Activated T-helper 1 cell treated with anti-CD3 and anti-CD28 coated beads, Interleukin-2, amount 50 U/mL, for 16 hours (primary cell): ENCODE results near the gene RAB3A.
"Not testable (repeated sequence)": the region's sequence is repeated elsewhere in the genome, so short reads cannot be mapped to it uniquely, and the experiment has no call there.

Experiments
- DNase-seq, 2 donors: peaks; one replicate each; pipeline ENCODE4 v3.0.0-alpha.2; 2020; ENCODE audit warnings: low read depth in 1 of 2, low spot score in 1 of 2

The RAB3A gene

GRCh38 chr19:18171605-18172327 is 32.1 kb downstream of the RAB3A start:
- no peak for DNase-seq

DNA sequence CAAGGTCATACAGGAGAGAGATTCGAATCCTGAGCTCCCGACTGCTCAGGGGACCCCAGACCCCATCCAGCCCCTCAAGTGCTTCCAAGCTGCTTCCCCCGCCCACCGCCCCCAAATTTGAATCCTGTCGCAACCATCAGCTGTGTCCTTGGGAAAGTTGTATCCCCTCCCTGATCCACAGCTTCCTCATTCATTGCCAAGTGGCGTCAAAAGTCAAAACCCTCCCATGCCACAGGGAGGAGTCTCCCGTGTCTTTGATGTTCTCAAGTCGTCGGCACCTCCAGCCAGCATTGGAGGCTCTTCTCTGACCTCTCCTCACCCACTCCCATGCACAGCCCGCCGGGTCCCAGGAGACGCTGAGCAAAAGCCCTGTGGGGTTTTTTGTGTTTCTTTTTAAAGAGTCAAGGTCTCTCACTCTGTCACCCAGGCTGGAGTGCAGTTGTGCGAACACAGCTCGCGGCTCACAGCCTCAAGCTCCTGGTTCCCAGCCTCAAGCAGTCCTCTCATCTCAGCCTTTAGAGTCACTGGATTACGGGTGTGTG is 33.1 kb downstream of the RAB3A start:
- no peak for DNase-seq

- DNase-seq, result no peak
These were observed 35.0 kb downstream of the RAB3A start for GRCh38 chr19:18168673-18169381.

DNA sequence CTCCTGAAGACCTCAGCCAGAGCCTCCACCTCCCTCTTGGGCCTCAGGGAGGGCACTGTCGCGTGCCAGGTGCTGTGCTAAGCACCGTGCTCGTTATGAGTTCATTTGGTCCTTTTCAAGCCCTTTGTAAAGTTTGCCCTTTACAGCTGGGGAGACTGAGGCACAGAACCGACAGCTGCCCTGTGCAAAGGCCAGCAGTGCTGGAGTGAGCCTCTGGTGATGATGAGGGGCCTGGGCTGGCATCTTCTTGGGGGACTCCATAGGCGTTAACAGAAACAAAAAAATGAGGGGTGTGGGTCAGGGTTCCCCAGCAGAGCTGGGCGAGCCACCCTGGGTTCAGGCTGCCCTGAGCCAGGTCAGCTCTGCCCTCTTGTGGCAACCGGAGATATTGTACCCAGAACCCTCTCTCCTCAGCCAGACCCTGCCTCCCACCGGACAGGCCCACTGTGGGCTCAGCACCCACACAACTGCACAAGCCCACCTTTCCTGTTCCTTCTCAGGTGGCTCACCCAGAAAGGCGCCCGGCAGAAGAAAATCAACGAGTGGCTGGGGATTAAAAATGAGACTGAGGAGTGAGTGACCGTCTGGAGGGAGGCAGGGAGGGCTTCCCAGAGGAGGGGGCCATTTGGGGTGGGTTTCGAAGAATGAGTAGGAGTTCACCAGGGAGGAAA is 35.7 kb downstream of the RAB3A start:
- peak in 1 of 2 donors; percentile 38 for DNase-seq

DNA sequence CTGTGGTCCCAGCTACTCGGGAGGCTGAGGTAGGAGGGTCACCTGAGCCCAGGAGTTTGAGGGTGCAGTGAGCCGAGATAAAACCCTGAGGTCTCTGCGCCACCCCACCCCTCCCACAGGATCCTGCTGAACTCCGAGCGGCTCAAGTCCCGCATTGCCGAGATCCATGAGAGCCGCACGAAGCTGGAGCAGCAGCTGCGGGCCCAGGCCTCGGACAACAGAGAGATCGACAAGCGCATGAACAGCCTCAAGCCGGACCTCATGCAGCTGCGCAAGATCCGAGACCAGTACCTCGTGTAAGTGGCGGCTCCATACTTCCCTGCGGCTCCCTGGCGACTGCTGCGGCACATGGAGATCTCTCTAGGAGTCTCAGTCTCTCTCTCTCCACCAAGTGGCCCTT is 36.8 kb downstream of the RAB3A start:
- DNase-seq, result no peak

- no peak for DNase-seq
These were observed 37.9 kb downstream of the RAB3A start for GRCh38 chr19:18165794-18166544.

DNA sequence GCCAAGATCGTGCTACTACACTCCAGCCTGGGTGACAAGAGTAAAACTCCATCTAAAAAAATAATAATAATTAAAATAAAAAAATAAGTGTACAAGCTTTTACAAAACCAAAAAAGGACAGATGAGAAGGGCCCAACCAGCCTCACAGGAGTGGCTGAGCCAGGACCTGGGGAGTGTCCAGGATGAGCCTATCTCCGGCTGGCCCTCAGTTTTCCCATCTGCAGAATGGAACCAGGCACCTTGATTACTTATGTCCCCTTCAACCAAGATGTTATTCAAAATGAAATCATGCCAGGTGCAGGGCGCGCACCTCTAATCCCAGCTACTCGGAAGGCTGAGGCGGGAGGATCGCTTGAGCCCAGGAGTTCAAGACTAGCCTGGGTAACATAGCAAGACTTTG is 39.8 kb downstream of the RAB3A start:
- no peak for DNase-seq

DNA sequence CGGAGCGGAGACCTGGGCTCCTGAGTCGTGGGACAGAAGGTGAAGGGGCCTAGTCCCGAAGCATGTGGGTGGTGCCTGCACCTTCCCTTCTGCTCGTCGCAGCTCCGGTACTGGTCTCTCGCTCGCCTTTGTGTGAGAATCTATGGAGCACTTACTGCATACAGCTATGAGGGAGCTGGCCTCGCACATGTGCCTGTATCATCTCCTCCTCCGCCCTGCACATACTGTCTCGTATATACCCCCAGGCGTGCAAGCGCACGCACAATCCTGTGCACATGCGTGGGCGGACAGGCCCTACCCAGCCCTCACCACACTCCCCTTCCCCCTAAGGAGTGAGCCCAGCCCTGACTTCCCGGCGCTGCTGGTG is 42.2 kb downstream of the RAB3A start:
- DNase-seq, result no peak

GRCh38 chr19:18160971-18161635 is 42.7 kb downstream of the RAB3A start:
- peak; percentile 71 to 77 for DNase-seq

DNA sequence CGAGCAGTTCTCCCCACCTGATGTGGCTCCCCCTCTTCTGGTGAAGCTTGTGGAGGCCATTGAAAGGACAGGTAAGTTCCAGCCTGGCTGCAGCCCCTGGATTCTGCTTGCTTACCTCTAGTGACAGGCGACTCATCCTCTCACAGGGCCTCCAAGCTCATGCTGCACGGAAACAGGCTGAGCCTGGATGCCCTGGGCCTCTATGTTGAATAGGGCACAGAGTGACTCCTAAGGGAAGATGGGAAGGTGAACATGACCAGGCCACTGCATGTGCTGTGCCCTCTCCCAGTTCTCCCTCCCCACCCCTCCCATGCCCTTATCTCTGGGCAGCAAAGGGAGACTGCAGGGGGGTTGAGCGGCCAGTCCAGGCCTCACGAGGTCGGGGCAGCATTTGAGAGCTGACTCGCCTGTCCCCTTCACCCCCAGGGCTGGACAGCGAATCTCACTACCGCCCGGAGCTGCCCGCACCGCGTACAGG is 43.3 kb downstream of the RAB3A start:
- DNase-seq, result no peak

DNA sequence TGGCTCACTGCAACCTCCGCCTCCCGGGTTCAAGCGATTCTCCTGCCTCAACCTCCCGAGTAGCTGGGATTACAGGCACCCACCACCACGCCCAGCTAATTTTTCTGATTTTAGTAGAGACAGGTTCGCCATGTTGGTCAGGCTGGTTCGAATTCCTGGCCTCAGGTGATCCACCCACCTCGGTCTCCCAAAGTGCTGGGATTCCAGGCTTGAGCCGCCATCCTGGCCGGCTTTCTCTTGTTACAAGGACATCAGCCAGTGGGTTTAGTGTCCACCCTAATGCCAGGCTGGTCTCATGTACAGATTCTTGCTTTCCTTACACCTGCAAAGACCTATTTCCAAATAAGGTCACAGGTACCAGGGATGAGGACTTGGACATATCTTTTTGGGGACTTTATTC is 44.0 kb downstream of the RAB3A start:
- DNase-seq, result no peak

- not testable (repeated sequence) for DNase-seq
These were observed 44.7 kb downstream of the RAB3A start for GRCh38 chr19:18159059-18159616.

- no peak for DNase-seq
These were observed 45.4 kb downstream of the RAB3A start for GRCh38 chr19:18158467-18158866.

- no peak for DNase-seq
These were observed 46.3 kb downstream of the RAB3A start for GRCh38 chr19:18157465-18158063.

GRCh38 chr19:18156841-18157464 is 46.9 kb downstream of the RAB3A start:
- DNase-seq, result no peak

DNA sequence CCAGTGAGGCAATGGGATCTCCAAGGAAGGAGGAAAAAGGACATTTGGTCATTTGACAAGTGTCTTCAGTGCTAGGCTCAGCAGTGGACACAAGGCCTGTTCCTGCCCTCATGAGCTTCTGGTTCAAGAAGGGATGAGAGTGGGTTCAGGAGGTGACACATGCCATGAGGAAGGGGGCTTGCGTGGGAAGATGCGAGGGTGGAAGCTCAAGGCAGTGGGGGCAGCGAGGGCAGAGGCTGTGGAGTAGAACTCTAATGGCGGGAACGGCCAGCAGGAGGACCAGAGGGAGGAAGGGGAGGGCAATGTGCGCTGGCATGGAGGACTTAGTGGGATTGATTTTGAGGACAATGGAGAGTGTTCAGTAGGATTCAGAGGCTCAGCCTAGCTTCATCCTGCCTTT is 47.6 kb downstream of the RAB3A start:
- DNase-seq, result no peak

DNA sequence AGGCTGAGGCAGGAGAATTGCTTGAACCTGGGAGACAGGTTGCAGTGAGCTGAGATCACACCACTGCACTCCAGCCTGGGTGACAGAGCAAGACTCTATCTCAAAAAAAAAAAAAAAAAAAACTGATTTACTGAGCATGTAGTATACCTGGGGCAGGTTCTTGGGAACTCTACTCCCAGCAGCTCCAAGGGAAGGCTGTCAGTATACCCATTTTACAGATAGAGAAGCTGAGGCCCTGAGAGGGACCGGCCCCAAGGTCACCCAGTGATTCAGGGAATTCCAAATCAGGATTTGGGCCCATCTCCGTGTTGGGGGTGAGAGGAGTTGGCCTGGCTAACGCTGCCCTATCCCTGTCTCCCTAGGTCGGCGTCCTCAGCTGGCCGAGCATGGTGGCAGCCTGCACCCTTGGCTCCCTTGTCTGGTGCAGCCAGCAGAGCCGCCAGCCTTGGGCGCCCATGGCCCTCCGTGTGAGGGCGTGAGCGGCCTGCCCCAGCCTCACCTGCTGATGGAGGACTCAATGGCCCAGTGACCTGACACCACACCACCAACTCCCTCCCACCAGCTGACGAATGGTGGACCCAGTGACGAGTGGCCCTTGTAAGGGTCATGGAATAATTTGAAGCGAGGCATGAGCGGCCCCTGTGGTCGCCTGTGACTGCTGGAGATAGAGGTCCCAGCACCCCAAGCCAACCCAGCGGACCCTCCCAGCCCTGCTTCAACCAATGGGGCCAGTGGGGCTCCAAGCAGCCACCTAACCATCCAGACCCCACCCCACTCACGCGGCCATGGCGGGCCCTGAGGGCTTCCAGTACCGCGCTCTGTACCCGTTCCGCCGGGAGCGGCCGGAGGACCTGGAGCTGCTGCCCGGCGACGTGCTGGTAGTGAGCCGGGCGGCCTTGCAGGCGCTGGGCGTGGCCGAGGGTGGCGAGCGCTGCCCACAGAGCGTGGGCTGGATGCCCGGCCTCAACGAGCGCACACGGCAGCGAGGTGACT is 48.5 kb downstream of the RAB3A start:
- DNase-seq, result no peak

GRCh38 chr19:18153556-18154134 is 50.2 kb downstream of the RAB3A start:
- no peak for DNase-seq
